ENCODE data around the gene SLC6A9. TPM values are rescaled to one million over a fixed set of nuclear protein-coding genes. Genes with fewer than 3 reads are reported as not detected.

SLC6A9 gene
- 10 to 100 TPM; 21.1 to 52.5 (median 38.1) TPM for total RNA-seq
- long read RNA-seq, donor 1, transcript SLC6A9-205 (14 exons, 3,130 nt) = major isoform, 11 of 33 reads
- long read RNA-seq, donor 1, partial matches to known transcripts = 10 of 33 reads
- long read RNA-seq, donor 1, other reads (novel, unspliced or antisense) = 12 of 33 reads
- long read RNA-seq, donor 2, partial matches to known transcripts = 3 of 7 reads
- long read RNA-seq, donor 2, other reads (novel, unspliced or antisense) = 4 of 7 reads

DNA sequence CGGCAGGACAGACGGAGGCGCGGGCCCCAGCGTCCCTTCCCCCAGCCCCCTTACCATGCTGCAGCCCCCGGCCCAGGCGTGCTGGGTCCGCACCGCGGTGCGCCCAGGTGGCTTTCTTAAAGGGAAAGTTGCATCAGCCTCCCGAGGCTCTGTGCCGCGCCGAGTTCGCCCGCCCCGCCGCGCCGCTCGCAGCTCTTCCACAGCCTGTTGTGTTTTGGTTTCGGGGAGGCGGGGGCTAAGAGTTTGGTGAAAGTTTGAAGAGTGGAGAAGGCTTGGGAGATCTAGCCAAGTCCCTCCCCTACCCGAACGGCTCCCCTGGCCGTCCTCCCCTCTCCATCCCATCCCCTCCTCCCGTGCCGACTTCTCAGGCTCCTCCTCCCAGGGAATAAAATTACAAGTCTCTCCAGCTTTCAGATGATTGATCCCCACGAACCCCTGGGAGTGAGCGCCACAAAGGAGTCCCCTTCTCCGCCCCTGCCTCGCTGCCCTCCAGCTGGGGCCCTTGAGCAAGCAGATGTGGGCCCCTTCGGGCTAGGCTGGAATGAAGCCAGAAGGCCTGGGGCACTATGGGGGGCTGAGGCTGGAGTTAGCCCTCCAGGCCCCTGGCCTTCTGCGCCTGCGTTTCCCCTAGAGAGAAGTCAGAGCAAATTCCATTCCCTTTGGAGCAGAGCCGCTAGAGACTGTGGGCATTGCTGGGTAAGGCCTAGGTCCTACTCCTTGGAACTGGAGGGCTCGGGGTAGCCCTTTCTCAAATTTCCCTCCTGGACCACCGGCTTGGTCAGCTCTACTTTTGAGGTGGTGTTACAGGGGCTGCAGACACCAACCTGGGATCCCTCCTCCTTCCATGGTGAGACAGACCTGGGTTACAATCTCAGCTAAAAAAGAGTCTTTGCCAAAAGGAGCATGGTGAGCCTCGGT, at the start of gene SLC6A9:
Gene SLC6A9 (minus strand): TSS at position 211 of the 918 bp plus-strand sequence. CDS start 7,185 bp downstream, outside the sequence.
- TF ChIP-seq, protein P1, sequence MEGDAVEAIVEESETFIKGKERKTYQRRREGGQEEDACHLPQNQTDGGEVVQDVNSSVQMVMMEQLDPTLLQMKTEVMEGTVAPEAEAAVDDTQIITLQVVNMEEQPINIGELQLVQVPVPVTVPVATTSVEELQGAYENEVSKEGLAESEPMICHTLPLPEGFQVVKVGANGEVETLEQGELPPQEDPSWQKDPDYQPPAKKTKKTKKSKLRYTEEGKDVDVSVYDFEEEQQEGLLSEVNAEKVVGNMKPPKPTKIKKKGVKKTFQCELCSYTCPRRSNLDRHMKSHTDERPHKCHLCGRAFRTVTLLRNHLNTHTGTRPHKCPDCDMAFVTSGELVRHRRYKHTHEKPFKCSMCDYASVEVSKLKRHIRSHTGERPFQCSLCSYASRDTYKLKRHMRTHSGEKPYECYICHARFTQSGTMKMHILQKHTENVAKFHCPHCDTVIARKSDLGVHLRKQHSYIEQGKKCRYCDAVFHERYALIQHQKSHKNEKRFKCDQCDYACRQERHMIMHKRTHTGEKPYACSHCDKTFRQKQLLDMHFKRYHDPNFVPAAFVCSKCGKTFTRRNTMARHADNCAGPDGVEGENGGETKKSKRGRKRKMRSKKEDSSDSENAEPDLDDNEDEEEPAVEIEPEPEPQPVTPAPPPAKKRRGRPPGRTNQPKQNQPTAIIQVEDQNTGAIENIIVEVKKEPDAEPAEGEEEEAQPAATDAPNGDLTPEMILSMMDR (IDR thresholded peaks at IDR 0.05) = no peak
- peak within 1 kb of the TSS; percentile 56 for H3K4me3 ChIP-seq
- peaks cover 44% of the 10 kb centered on the region for H3K4me1 ChIP-seq (ENCODE audit: low read depth)
- H3K9me3 ChIP-seq = no peaks in the 10 kb centered on the region
- ATAC-seq (peak; percentile 11), DNase-seq (peak in 2 of 3 donors; percentile 59 to 71)
- intact Hi-C loops (cut with DNase I, micrococcal nuclease) = no loop called here
- no peaks in the 10 kb centered on the region for H3K36me3 ChIP-seq (ENCODE audit: low read depth)

DNA sequence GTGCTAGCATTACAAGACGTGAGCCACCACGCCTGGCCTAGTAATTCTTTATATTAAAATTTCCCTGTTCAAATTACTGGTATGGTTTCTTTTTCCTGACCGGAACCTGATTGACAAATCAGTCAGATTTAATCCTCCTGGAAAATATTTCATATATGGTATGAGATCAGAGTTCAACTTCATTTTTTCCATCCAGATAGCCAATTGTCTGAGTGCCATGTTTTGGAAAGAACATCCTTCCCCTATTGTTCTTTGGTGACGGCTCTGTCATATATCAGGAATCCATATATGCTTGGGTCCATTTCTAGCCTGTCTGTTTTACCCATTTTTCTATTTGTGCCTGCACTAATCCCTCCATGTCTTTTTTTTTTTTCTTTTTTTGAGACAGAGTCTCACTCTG, 48.3 kb upstream of the SLC6A9 start:
- Histone ChIP-seq H3K4me3 (no peak overlapping the region), H3K4me1 (ENCODE audit: low read depth) (peaks cover 4% of the 10 kb centered on the region), H3K36me3 (ENCODE audit: low read depth) (no peaks in the 10 kb centered on the region), H3K9me3 (no peaks in the 10 kb centered on the region)
- ATAC-seq (no peak), DNase-seq (no peak)
- intact Hi-C loops (cut with DNase I, micrococcal nuclease) = no loop called here
- TF ChIP-seq, protein P1 (IDR thresholded peaks at IDR 0.05) = no peak

DNA sequence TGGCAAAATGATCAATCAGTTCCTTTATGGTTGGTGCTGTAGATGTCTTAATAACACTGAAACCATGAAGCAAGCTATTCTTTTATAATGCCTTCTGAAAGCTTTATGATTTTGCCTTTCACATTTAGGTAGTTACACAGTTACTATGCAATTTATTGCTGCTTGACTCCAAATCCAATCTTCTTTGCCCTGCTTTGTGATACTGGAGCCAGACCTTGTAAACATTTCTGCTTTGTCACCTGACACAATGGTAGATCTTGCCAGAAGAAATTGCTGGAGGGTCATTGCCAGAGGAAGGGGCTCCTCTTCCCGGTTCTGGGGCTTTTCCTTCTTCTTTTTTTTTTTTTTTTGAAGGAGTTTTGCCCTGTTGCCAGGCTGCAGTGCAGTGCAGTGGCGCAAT, 46.8 kb upstream of the SLC6A9 start:
- DNase-seq = peak in 1 of 3 donors; percentile 21
- H3K9me3 ChIP-seq = no peaks in the 10 kb centered on the region
- ATAC-seq = peak; percentile 82
- TF ChIP-seq, protein P1 (IDR thresholded peaks at IDR 0.05) = no peak
- no peak overlapping the region for H3K4me3 ChIP-seq
- H3K4me1 ChIP-seq (ENCODE audit: low read depth) = peaks cover 4% of the 10 kb centered on the region
- intact Hi-C loops (cut with DNase I, micrococcal nuclease) = no loop called here
- H3K36me3 ChIP-seq (ENCODE audit: low read depth) = no peaks in the 10 kb centered on the region

DNA sequence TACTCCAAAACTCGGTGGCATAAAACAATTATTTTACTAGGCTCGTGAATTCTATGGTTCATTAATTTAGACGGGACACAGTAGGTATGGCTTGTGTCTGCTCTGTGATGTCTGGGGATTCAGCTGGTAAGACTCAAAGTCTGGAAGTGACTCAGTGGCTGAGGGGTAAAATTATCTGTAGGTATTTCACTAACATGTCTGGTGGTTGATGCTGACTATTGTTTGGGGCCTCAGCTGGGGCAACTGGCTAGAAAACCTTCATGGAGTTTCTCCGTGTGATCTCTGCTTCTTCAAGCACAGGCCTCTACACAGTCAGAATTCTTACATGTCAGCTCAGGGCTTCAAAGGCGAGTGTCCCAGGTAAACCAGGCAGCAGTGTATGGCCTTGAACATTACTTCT, 46.2 kb upstream of the SLC6A9 start:
- DNase-seq = no peak
- Histone ChIP-seq H3K36me3 (ENCODE audit: low read depth) (no peaks in the 10 kb centered on the region), H3K4me1 (ENCODE audit: low read depth) (peaks cover 4% of the 10 kb centered on the region), H3K9me3 (no peaks in the 10 kb centered on the region), H3K4me3 (no peak overlapping the region)
- intact Hi-C loops (cut with DNase I, micrococcal nuclease) = no loop called here
- TF ChIP-seq, protein P1 (IDR thresholded peaks at IDR 0.05) = no peak
- no peak for ATAC-seq

DNA sequence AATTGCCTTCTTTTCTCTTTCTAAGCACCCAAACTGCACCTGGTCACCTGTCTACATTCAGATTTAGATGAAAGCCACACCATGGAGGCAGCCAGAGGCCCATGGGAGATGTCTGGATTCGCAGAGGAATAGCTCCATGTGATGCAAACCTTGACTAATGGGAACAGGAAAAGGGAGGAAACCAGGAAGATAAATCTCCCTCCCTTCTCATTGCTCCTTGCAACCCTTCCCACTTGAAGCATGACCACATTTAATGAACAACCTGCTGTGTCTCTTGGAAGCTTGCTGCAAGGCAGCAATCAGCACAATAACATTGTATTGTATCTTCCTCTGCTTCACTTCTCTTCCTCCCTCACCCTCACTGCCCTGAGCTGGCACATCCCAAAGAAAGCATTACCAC, 44.8 kb upstream of the SLC6A9 start:
- H3K4me1 ChIP-seq (ENCODE audit: low read depth) = peaks cover 4% of the 10 kb centered on the region
- intact Hi-C loops (cut with DNase I, micrococcal nuclease) = no loop called here
- DNase-seq (no peak), ATAC-seq (peak; percentile 69)
- no peaks in the 10 kb centered on the region for H3K36me3 ChIP-seq (ENCODE audit: low read depth)
- H3K4me3 ChIP-seq = no peak overlapping the region
- TF ChIP-seq, protein P1 (IDR thresholded peaks at IDR 0.05) = no peak
- no peaks in the 10 kb centered on the region for H3K9me3 ChIP-seq
